ENCODE measurements around the gene FADD. TPM values are rescaled to one million over a fixed set of nuclear protein-coding genes. Genes with fewer than 3 reads are reported as not detected.

The FADD gene
- total RNA-seq, 1 donor from 2014 or later, result 29.2 TPM

- no peak for TF ChIP-seq CTCF (conservative IDR thresholded peaks at IDR 0.05)
- H3K36me3 Mint-ChIP-seq (ENCODE audit: low read depth), result no peaks in the 10 kb centered on the region
Observed at GRCh38 chr11:70168405-70168754, 34.7 kb upstream of the FADD start.

DNA sequence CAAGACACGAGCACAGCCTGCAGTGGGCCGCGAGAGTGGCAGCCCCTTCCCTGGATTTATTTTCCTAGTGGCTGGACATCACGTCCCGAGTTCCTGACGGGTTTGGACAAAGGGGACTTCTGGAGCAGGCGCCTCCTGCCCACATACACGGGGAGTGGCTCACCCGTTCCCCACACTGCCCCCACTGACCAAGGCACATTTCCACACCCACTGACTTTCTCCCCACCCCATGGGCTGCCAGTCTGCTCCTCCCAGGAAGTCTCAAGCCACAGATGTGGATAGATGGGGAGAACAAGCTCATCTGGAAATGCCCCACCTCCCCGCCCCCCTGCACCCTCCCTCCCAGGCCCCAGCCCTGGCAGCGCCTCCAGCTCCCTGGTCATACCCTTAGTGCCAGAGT, 34.0 kb upstream of the FADD start:
- Mint-ChIP-seq H3K4me1 (peaks cover 7% of the 10 kb centered on the region), H3K4me3 (no peak overlapping the region), H3K36me3 (ENCODE audit: low read depth) (no peaks in the 10 kb centered on the region), H3K27ac (ENCODE audit: unreplicated experiment) (no peak overlapping the region), H3K9me3 (no peaks in the 10 kb centered on the region), H3K27me3 (ENCODE audit: low read depth) (no peaks in the 10 kb centered on the region)
- no peak for DNase-seq (ENCODE audit: low read depth, low spot score)
- no peak for TF ChIP-seq CTCF (conservative IDR thresholded peaks at IDR 0.05)

More at GRCh38 chr11:70168405-70168754, 34.7 kb upstream of the FADD start:
- Mint-ChIP-seq H3K27me3 (ENCODE audit: low read depth) (no peaks in the 10 kb centered on the region), H3K4me3 (no peak overlapping the region), H3K9me3 (no peaks in the 10 kb centered on the region), H3K27ac (ENCODE audit: unreplicated experiment) (no peak overlapping the region), H3K4me1 (peaks cover 6% of the 10 kb centered on the region)
- no peak for DNase-seq (ENCODE audit: low read depth, low spot score)

DNA sequence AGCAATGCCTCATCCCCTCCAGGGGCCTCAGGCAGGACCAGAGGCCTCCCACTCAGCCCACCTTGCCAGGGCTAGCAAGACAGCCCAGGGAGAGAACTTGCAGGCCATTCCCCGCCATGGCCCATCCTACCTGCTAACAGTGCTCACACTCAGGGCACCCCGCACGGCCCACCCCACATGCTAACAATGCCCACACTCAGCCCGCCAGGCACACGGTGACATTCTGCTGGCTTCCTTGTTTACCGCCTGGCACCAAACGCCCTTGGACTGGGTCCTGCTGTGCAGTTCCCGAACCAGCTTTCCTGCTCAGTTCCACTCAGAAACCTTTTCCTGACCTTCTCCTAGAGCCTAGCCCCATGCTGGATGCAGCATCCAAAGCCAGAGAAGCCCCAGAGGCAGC, 33.5 kb upstream of the FADD start:
- no peak for TF ChIP-seq CTCF (conservative IDR thresholded peaks at IDR 0.05)
- Mint-ChIP-seq H3K27me3 (ENCODE audit: low read depth) (no peaks in the 10 kb centered on the region), H3K27ac (ENCODE audit: unreplicated experiment) (no peak overlapping the region), H3K36me3 (ENCODE audit: low read depth) (no peaks in the 10 kb centered on the region), H3K9me3 (no peaks in the 10 kb centered on the region), H3K4me1 (peaks cover 10% of the 10 kb centered on the region), H3K4me3 (no peak overlapping the region)
- DNase-seq (ENCODE audit: low read depth, low spot score), result no peak

- no peak for DNase-seq (ENCODE audit: low read depth, low spot score)
- Mint-ChIP-seq H3K4me3 (no peak overlapping the region), H3K27ac (ENCODE audit: unreplicated experiment) (no peak overlapping the region), H3K27me3 (ENCODE audit: low read depth) (no peaks in the 10 kb centered on the region), H3K36me3 (ENCODE audit: low read depth) (no peaks in the 10 kb centered on the region), H3K9me3 (no peaks in the 10 kb centered on the region), H3K4me1 (peaks cover 20% of the 10 kb centered on the region)
- no peak for TF ChIP-seq CTCF (conservative IDR thresholded peaks at IDR 0.05)
Observed at GRCh38 chr11:70170596-70171210, 32.4 kb upstream of the FADD start.

- Mint-ChIP-seq H3K9me3 (no peaks in the 10 kb centered on the region), H3K4me3 (no peak overlapping the region), H3K4me1 (peaks cover 22% of the 10 kb centered on the region), H3K27me3 (ENCODE audit: low read depth) (no peaks in the 10 kb centered on the region), H3K36me3 (ENCODE audit: low read depth) (no peaks in the 10 kb centered on the region), H3K27ac (ENCODE audit: unreplicated experiment) (no peak overlapping the region)
- no peak for TF ChIP-seq CTCF (conservative IDR thresholded peaks at IDR 0.05)
- DNase-seq (ENCODE audit: low read depth, low spot score), result no peak
Observed at GRCh38 chr11:70173018-70173417, 30.1 kb upstream of the FADD start.
